Measurements from ENCODE around the gene PNKD.

DNA sequence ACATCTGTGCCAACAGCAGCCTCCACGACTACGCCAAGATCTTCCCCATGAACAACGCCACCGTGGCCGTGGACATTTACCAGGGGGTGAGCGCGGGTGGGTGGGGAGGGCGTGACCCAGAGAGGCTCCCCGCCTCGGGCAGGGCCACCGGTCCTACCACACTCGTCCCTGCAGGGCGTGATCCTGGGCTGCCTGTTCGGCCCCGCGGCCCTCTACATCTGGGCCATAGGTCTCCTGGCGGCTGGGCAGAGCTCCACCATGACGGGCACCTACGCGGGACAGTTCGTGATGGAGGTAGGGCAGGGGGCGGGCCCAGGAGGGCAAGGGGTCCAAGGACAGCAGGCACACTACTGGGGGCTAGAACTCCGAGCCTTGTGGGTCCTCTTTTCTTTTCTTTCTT is 120.9 kb downstream of the PNKD start:
- TF ChIP-seq, protein P1, sequence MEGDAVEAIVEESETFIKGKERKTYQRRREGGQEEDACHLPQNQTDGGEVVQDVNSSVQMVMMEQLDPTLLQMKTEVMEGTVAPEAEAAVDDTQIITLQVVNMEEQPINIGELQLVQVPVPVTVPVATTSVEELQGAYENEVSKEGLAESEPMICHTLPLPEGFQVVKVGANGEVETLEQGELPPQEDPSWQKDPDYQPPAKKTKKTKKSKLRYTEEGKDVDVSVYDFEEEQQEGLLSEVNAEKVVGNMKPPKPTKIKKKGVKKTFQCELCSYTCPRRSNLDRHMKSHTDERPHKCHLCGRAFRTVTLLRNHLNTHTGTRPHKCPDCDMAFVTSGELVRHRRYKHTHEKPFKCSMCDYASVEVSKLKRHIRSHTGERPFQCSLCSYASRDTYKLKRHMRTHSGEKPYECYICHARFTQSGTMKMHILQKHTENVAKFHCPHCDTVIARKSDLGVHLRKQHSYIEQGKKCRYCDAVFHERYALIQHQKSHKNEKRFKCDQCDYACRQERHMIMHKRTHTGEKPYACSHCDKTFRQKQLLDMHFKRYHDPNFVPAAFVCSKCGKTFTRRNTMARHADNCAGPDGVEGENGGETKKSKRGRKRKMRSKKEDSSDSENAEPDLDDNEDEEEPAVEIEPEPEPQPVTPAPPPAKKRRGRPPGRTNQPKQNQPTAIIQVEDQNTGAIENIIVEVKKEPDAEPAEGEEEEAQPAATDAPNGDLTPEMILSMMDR (IDR thresholded peaks at IDR 0.05): no peak
- TF ChIP-seq ZFX (IDR thresholded peaks at IDR 0.05; ENCODE audit: borderline replicate concordance): no peak

All from 22Rv1 (cell line).